Left ventricle myocardium inferior (tissue), 1 donor: ENCODE results near the gene FARP1. TPM values are rescaled to one million over a fixed set of nuclear protein-coding genes. Genes with fewer than 3 reads are reported as not detected.

Experiments
- DNase-seq: peaks from one replicate; pipeline ENCODE4 v3.0.0-alpha.2; 2020
- H3K27ac ChIP-seq: fragments of 200-600 bp; replicated peaks from 2 replicates; pipeline ENCODE4 v1.8.0; 2021
- H3K27me3 ChIP-seq: fragments of 200-600 bp; 2 replicates; pipeline ENCODE4 v1.8.0; 2021; ENCODE audit warnings: low read depth
- H3K36me3 ChIP-seq: fragments of 200-600 bp; 2 replicates; pipeline ENCODE4 v1.8.0; 2021
- H3K4me1 ChIP-seq: fragments of 200-600 bp; 2 replicates; pipeline ENCODE4 v1.8.0; 2021
- H3K4me3 ChIP-seq: fragments of 200-600 bp; 2 replicates; pipeline ENCODE4 v1.8.0; 2021; ENCODE audit warnings: mild to moderate bottlenecking, moderate library complexity
- H3K9me3 ChIP-seq: fragments of 200-600 bp; replicated peaks from 2 replicates; pipeline ENCODE4 v1.8.0; 2021
- CTCF ChIP-seq: fragments of 200-600 bp; IDR thresholded peaks from 2 replicates; pipeline ENCODE4 v1.8.0; 2021; ENCODE audit warnings: antibody characterized with exemption, mild to moderate bottlenecking, borderline replicate concordance
- intact Hi-C: fragments of 100-400 bp; cut with micrococcal nuclease; formaldehyde crosslinking; loops from one replicate; pipeline ENCODE4 v1.11.0; 2022
- total RNA-seq: library from RNA; stranded (reverse); fragmentation: NEBNext Ultra II Directional; extraction: Animal tissue kit (Norgen Biotek cat#: 25700); gene quantifications from one replicate; pipeline ENCODE4 v1.2.1, GENCODE V29; 2021
- donor health status: DM: no; HTN: yes; CAD: no; lungs with severe emphysema.

The FARP1 gene
- total RNA-seq, 1 donor from 2014 or later: 17.6 TPM

GRCh38 chr13:98489446-98490194, 346.7 kb downstream of the FARP1 start:
- Histone ChIP-seq H3K27ac (no peak overlapping the region), H3K9me3 (no peaks in the 10 kb centered on the region), H3K27me3 (no peaks in the 10 kb centered on the region), H3K36me3 (no peaks in the 10 kb centered on the region), H3K4me3 (no peak overlapping the region), H3K4me1 (peaks cover 87% of the 10 kb centered on the region)
- intact Hi-C loops: loop anchor here (10.0 kb wide), 1 partner anchor 85 kb away; the partner anchor contains the start of gene STK24
- TF ChIP-seq CTCF: no peak
- no peak for DNase-seq

- H3K27me3 ChIP-seq: no peaks in the 10 kb centered on the region
- no peak for DNase-seq
- peaks cover 87% of the 10 kb centered on the region for H3K4me1 ChIP-seq
- no peak overlapping the region for H3K4me3 ChIP-seq
- no peaks in the 10 kb centered on the region for H3K36me3 ChIP-seq
- intact Hi-C loops: no loop called here
- no peak for TF ChIP-seq CTCF
- no peak overlapping the region for H3K27ac ChIP-seq
- no peaks in the 10 kb centered on the region for H3K9me3 ChIP-seq
Observed at GRCh38 chr13:98490195-98490836, 347.4 kb downstream of the FARP1 start.

- peaks cover 87% of the 10 kb centered on the region for H3K4me1 ChIP-seq
- TF ChIP-seq CTCF: no peak
- H3K9me3 ChIP-seq: no peaks in the 10 kb centered on the region
- H3K4me3 ChIP-seq: no peak overlapping the region
- intact Hi-C loops: no loop called here
- no peaks in the 10 kb centered on the region for H3K27me3 ChIP-seq
- no peak for DNase-seq
- H3K27ac ChIP-seq: no peak overlapping the region
- no peaks in the 10 kb centered on the region for H3K36me3 ChIP-seq
Observed at GRCh38 chr13:98490866-98491265, 348.0 kb downstream of the FARP1 start.

GRCh38 chr13:98492335-98493041, 349.6 kb downstream of the FARP1 start:
- no peak overlapping the region for H3K27ac ChIP-seq
- H3K27me3 ChIP-seq: no peaks in the 10 kb centered on the region
- intact Hi-C loops: no loop called here
- H3K4me3 ChIP-seq: no peak overlapping the region
- peaks cover 88% of the 10 kb centered on the region for H3K4me1 ChIP-seq
- no peaks in the 10 kb centered on the region for H3K36me3 ChIP-seq
- no peaks in the 10 kb centered on the region for H3K9me3 ChIP-seq
- TF ChIP-seq CTCF: no peak
- no peak for DNase-seq

- Histone ChIP-seq H3K27me3 (no peaks in the 10 kb centered on the region), H3K27ac (no peak overlapping the region), H3K4me1 (peaks cover 90% of the 10 kb centered on the region), H3K9me3 (no peaks in the 10 kb centered on the region), H3K36me3 (no peaks in the 10 kb centered on the region), H3K4me3 (no peak overlapping the region)
- no peak for TF ChIP-seq CTCF
- intact Hi-C loops: no loop called here
- no peak for DNase-seq
Observed at GRCh38 chr13:98493042-98493712, 350.3 kb downstream of the FARP1 start.
